ENCODE data around the gene NEXN. TPM values are rescaled to one million over a fixed set of nuclear protein-coding genes. Genes with fewer than 3 reads are reported as not detected.

NEXN gene
- total and polyA plus RNA-seq, 2 of the 13 experiments (the other 11 are each of a cell fraction or from before 2014, with no cell fraction given) = 0.07 to 0.97 TPM

- TF ChIP-seq ZNF687 (CRISPR knock-in tag; IDR thresholded peaks at IDR 0.05) (peak; percentile 88), PAX8 (CRISPR knock-in tag; IDR thresholded peaks at IDR 0.05; ENCODE audit: borderline replicate concordance) (no peak), ZNF468 (CRISPR knock-in tag; IDR thresholded peaks at IDR 0.05) (no peak), ZNF775 (CRISPR knock-in tag; IDR thresholded peaks at IDR 0.05; ENCODE audit: borderline replicate concordance) (no peak), ZNF432 (CRISPR knock-in tag; IDR thresholded peaks at IDR 0.05; ENCODE audit: borderline replicate concordance) (no peak), ARNT2 (CRISPR knock-in tag; IDR thresholded peaks at IDR 0.05; ENCODE audit: low read depth) (peak; percentile 79), NAIF1 (CRISPR knock-in tag; IDR thresholded peaks at IDR 0.05; ENCODE audit: borderline replicate concordance) (peak; percentile 93), ATAD3A (CRISPR knock-in tag; IDR thresholded peaks at IDR 0.05) (no peak), ZXDC (CRISPR knock-in tag; IDR thresholded peaks at IDR 0.05) (0 out of 2 replicates have a peak, but pooled peaks have one; percentile 4), ZSCAN31 (CRISPR knock-in tag; IDR thresholded peaks at IDR 0.05; ENCODE audit: low read depth) (peak; percentile 39; the same call in 1 of the 2 replicates), DZIP1 (CRISPR knock-in tag; IDR thresholded peaks at IDR 0.05) (0 out of 2 replicates have a peak, but pooled peaks have one; percentile 6), KDM3A (CRISPR knock-in tag; IDR thresholded peaks at IDR 0.05; ENCODE audit: low read depth) (peak; percentile 20; the same call in 1 of the 2 replicates), TOPORS (CRISPR knock-in tag; IDR thresholded peaks at IDR 0.05) (no peak), ZNF574 (CRISPR knock-in tag; IDR thresholded peaks at IDR 0.05) (peak; percentile 96), ZNF878 (CRISPR knock-in tag; IDR thresholded peaks at IDR 0.05) (peak; percentile 50; the same call in 1 of the 2 replicates)
Observed at GRCh38 chr1:77978969-77979876, 90.8 kb downstream of the NEXN start, which contains the start of gene FUBP1 (continued).

Measured in HepG2 (cell line).